Suppressor macrophage treated with lipopolysaccharide for 4 hours (primary cell): Measurements from ENCODE around the gene C11orf97.
"Not testable (repeated sequence)": the region's sequence is repeated elsewhere in the genome, so short reads cannot be mapped to it uniquely, and the experiment has no call there.

Experiments used
- DNase-seq: peaks from one replicate; pipeline ENCODE4 v3.0.0-alpha.2; 2020

Gene C11orf97

DNA sequence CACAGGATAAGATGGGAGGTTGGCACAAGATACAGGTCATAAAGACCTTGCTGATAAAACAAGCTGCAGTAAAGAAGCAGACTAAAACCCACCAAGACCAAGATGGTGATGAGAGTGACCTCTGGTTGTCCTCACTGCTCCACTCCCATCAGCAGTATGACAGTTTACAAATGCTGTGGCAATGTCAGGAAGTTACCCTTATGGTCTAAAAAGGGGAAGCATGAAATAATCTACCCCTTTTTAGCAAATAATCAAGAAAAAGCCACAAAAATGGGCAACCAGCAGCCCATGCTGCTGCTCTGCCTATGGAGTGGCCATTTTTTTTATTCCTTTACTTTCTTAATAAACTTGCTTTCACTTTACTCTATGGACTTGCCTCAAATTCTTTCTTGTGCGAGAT lies 46.2 kb downstream of the C11orf97 start:
- DNase-seq, result peak; percentile 81

- no peak for DNase-seq
Measured at GRCh38 chr11:94558932-94559331, 46.7 kb downstream of the C11orf97 start.

DNA sequence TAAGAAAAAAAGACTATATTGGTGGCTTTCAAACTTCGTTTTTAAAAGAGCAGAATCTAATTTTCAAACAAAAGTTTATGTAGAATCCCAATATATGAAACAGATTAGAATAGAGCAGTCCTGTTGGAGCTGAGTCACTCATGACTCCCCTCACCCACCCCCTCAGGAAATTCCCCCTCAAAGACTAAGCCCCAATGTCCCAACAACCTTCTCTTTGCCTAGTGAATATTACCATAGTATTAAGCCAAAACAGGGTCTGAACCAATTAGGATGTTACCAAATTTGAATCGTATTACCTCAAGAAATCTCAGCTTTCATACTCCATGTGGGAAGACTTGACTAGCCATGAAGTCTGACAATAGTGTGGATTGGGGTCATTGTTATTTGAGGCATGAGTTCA lies 47.1 kb downstream of the C11orf97 start:
- DNase-seq, result peak; percentile 62

DNA sequence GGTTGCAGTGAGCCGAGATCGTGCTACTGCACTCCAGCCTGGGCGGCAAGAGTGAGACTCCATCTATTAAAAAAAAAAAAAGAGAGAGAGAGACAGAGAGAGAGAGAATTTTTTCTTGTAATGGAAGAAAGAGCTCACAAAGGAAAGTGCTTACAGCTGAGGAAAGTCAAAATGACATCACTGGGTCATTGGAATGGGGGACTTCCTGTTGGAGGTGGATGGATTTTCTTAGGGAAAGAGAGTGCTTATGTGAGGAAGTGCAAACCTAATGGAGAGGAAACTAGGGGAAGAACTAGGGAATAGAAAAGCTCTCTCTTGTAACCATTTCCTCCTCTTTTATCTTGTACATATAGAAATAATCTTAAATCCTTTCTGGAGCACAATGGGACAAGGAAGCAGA lies 48.6 kb downstream of the C11orf97 start:
- no peak for DNase-seq

DNA sequence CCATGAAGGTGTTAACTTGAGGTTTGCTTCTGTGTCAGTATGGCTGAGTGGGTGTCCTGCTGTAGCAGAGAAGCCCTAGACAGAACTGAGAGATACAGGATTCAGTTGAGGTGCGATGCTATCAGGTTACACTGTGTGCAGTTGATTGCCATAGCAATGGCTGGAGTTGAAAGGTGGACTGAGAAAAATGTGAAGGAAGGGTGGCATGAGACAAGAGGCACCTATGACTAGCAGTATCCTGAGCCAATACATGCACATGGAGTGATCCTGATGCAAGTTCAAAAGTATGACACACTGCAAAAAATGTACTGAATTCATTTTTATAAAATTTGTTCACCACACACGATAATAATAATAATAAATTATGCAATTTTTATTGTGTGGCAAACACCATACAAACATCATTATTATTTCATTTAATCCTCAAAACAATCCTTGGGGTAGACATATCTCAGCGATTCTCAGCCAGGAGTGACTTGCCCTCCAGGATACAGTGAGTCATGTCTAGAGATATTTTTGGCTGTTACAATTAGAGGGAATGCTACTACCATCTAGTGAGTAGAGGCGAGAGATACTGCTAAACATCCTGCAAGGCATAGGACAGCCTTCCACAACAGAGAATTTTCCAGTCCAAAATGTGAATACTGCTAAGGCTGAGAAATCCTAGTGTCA lies 51.1 kb downstream of the C11orf97 start:
- peak; percentile 33 for DNase-seq

DNA sequence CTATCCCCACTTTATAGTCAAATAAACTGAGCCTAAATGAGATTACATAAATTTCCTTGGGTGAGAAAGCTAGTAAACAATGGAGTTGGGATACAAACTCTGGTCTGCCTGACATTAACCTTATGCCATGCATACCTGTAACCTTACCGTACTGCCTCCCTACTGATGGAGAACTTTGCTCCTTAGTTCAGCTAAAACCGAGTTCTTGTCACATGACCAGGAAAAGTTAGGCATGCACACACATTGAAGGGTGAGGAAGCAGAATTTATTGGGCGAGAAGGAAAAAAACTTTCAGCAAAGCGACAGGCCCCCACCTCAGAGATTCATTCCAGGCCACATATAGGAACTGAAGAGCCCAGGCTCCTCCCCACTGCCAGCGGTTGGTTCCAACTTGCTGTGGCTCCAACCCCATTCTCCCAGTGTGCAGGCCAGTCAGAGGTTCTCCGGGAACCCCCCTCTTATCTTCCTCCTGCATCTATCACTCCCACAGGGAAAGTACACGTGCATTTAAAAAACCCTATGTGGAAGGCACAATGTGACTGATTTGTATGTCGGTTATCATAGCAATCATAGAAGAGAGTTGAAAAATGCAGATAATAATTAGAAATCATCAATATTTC lies 51.7 kb downstream of the C11orf97 start:
- DNase-seq, result no peak

DNA sequence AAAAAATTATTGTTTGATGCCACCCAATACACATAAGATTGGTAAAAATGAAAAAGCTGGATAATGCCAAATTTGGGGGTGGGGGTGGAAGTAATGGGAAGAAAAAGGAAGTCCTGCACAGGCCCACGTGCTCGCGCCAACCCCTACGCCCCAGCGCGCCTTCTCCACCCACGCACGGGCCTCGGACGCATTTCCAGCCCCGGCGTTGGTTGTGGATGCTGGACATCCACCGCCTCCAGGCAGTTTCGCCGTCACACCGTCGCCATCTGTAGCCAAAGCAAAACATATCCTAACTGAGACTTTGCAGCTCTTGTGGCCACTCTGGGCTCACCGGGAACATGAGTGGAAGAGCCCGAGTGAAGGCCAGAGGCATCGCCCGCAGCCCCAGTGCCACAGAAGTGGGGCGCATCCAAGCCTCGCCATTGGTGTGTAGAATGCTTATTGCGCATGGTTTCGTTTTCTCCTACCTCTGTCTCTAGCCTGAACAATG lies 55.0 kb downstream of the C11orf97 start, which contains the start of gene PIWIL4:
Gene PIWIL4 (plus strand): TSS at position 188 of the 490 bp plus-strand sequence. CDS start 151 bp downstream, at position 339.
- DNase-seq, result no peak

- DNase-seq, result no peak
Measured at GRCh38 chr11:94568200-94568599, 55.9 kb downstream of the C11orf97 start.

GRCh38 chr11:94568717-94569116 lies 56.5 kb downstream of the C11orf97 start:
- no peak for DNase-seq

DNA sequence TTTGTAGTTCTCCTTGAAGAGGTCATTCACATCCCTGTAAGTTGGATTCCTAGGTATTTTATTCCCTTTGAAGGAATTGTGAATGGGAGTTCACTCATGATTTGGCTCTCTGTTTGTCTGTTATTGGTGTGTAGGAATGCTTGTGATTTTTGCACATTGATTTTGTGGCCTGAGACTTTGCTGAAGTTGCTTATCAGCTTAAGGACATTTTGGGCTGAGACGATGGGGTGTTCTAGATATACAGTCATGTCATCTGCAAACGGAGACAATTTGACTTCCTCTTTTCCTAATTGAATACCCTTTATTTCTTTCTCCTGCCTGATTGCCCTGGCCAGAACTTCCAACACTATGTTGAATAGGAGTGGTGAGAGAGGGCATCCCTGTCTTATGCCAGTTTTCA lies 60.7 kb downstream of the C11orf97 start:
- not testable (repeated sequence) for DNase-seq

GRCh38 chr11:94574193-94574961 lies 62.1 kb downstream of the C11orf97 start:
- peak; percentile 72 for DNase-seq

GRCh38 chr11:94576306-94576705 lies 64.0 kb downstream of the C11orf97 start:
- no peak for DNase-seq

DNA sequence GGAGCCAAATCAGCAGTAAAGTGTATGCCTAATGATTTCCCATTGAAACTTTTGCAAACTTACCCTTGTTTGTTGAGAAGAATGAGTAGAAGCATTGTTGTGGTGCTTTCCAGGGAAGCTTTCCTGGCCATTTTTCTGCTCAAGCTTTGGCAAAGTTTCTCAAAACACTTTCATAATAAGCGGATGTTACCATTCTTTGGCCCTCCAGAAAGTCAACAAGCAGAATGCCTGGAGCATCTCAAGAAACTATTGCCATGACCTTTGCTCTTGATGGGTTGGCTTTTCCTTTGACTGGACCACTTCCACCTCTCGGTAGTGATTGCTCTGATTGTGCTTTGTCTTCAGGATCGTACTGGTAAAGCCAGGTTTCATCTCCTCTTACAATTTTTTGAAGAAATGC lies 65.6 kb downstream of the C11orf97 start:
- DNase-seq, result no peak
